Muscle of arm (tissue), 12 donors: ENCODE results near the gene DAD1. TPM values are rescaled to one million over a fixed set of nuclear protein-coding genes. Genes with fewer than 3 reads are reported as not detected.

ENCODE experiments used
- DNase-seq: peaks from one replicate; pipeline ENCODE4 v3.0.0-alpha.2; 2013
- polyA plus RNA-seq, 12 donors: library from polyadenylated mRNA; unstranded; fragments of 120-200 nt; gene quantifications; one replicate each; pipeline ENCODE4 v1.2.1, GENCODE V29; 2013; ENCODE audit not compliant: insufficient read length in 12 of 12

Gene DAD1
- polyA plus RNA-seq, 12 donors: 116 to 191 (median 140) TPM; not detected in 1

DNA sequence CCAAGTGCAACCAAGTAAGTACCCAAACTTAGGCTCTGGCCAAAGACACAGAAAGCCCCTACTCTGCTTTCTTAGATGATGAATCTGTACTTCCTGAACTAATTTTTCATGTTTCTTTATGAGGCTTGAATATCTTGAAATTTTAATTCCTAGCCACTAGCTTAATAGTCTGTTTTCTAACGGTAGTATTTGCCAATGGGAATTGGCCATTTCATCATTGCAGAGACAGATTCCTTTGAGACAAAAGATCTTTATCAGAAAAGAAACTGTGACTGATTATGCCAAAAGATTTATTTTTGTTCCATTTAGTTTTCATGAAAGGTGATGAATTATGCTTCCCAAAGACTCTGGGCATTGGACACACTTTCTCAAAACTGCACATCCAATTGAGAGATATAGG, 48.7 kb downstream of the DAD1 start:
- no peak for DNase-seq

DNA sequence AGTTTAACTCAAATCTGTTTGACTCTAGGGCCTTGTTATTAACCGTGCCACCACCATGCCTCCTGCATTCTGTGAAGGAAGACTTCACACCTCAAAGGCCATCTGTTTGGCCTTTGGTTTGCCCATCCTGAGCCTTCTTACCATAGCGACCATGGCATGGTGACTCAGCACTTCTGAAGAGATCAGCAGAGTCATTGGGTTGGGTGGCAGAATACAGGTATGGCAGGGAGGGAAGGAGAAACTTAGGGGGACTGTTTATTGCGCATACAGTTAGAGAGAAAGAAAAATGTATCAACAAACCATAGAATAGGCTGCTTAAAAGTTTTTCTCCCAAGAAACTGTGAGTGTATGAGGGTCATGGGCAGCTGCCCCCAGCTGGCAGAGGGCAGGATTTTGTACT, 49.2 kb downstream of the DAD1 start:
- DNase-seq: no peak

DNA sequence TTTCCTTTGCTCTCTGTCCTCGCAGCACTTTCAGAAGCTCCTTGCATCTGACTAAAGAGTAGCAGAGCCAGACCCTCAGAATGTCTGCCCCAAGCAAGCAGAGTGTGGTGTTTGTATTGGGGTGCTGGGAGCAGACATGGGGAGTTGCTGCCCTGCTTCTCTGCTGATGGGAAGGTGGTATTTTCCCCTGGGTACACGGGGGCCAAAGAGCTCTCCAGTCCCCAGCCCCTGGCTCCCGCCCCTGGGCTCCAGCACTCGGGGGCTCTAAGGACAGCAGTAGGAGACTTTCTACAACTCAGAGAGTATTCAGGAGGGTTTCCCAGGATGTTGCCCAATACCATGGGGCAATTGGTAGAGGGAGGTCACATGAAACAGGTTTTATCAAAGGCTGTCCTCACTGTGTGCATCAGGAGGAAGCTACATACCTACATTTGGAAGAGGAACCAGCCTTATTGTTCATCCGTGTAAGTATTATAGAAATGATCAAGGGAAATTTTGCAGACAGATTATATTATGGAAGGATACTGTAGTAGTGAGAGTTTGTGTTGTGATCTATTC, 50.3 kb downstream of the DAD1 start:
- no peak for DNase-seq

DNA sequence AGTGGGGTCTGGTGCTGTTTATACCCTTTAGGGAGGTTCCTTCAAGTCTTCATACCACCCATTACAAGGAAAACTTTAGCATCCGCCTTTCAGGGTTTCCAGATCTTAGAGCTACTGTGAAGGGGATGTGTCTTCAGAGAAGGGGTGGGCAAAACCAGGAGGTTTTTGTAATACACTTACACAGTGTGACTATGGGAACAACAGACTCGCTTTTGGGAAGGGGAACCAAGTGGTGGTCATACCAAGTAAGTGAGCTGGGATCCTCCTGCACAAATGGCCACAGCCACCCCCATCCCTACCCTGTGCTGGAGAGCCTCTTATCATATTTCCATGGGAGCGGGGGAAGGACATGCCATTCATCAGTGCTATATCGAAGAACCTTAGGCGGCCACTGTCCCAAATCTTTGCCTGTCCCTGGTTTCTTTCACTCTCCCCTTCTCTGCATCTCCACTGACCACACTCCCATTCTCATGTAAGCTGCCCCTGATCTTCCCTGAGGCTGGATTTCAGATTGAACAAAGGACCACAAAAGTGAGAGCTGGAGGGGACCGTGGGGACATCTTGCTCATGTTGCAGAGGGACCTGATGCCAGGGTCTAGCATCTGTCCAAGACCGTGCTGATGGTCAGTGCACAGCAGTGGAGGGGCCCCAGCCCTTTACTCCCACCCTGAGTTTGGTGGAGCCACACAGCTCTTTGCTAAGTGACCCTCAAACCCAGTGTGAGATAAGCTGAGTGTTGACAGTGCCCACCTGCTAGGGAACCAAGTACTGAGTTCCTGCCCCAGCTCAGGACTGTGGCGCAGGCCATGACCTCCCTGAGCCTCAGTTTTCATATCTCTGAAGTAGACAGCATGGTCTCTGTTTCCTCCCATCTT, 51.4 kb downstream of the DAD1 start:
- no peak for DNase-seq

DNA sequence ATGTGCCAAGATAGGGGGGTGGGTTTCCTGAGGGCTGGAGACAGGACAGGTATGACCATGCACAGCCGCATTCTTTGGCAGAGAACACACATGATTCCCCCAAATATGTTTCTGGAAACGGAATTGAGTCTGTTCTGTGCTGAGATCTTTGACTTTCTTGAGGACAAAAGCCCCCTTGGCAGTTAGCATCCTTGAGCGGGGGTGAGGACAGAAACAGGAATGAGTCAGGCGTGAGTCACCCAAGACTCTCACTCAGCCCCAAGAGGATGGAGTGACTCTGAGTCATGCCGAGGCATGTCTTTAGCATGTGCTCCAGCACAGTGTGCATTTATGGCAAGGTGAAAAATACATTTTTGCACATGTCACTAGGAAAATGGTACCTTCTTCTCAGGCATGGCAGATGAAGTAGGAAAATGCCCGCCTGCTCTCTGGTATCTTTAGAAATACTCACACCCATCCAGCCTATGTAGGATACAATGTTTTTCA, 52.1 kb downstream of the DAD1 start:
- DNase-seq: no peak

DNA sequence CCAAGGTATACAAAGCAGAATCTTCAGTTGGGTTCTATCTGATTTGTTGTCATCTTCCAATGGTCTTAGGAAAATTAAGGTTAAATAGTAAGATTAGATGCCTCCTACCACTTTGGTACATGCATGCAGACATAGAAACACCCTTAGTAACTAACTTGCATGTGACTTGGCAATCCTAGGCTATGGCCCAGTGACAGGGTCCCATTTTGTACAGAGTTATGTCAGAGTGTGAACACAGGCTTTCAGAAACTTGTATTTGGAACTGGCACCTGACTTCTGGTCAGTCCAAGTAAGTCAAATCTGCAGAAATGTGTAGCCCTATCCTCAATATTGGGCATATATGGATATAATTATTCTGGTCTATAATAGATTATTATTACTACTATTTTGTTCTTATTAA, 53.1 kb downstream of the DAD1 start:
- no peak for DNase-seq

DNA sequence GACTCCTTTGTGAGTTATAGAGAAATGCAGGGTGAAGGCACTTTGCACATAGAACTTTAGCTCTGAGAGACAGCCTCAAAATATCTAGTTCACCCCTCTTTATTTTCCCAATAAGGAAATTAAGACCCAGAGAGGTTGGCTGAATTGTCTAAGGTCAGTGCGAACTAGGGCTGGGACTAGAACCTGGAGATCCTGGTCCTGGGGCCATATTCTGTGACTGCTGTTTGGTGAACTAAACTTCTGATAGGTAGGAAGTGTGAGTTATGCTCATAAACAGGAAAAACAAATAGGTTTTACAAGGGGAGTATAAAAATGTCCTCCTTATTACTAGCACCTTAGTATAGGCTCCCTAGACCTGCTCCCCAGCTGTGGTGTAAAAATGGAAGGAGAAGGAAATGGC, 53.9 kb downstream of the DAD1 start:
- no peak for DNase-seq

DNA sequence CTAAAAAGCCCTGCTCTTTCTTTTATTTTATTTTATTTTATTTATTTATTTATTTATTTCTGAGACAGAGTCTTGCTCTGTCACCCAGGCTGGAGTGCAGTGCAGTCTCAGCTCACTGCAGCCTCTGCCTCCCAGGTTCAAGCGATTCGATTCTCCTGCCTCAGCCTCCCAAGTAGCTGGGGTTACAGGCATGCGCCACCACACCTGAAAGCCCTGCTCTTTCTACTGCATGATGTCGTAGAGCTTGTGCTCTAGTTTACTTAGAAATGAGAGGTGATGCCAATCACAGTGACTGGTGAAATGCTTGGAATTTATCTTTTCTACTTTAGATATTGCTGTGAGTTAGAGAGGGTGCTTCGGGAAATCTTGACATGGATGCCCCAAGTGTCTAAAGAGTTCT, 54.5 kb downstream of the DAD1 start:
- DNase-seq: no peak

DNA sequence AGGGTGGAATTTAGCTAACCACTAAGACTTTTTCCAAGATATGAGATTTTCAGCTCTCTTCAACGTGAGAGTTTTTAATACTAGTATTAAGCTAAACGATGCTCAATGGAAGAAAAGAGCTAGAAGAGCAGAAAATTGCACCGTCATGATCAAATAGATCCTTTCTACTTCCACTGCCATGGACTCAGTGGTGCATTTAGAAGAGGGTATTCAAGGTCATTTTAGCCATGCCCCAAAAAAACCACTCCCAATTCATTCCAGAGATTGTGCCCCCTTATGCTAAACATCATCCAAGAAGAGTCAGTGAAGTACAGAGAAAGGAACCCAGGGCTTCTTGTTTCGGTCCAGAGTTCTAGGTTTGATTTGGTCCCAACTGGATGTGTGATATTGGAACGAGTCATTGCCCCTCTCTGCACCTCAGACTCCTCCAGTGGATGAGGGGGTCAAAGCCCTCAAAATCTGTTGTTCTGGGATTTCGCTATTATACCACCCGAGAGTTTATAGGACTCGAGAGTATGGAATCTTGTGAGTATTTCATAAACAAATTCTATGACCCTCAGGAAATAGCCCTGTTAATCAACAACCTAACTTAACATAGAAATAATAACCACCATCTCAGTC, 55.2 kb downstream of the DAD1 start:
- no peak for DNase-seq

DNA sequence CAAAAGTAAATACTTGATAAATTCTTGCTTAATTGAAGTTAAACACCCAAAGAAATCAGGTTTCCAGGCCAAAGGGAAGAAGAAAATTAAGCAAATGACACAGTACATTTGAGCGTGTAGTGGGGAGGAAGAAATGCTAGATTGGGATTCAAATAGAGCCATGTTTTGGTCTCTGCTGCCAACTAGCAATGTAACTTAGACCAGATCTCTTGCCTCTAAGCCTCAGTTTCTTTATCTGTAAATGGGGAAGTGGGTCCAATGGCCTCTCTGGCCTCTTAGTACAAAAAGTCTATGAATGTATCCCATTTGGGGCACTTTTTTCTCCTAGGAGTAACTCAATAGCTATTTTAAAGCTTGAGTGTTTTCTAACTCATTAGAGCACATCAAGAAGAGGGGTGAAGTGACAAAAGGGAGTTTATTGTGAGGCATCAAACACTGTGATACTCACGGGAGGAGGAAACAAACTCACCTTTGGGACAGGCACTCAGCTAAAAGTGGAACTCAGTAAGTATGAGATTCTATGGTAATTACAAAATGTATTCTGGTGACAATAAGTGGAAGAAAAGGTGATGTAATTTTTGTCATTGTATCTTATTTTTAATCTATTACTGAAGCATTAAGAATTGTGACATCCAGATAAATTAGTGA, 55.8 kb downstream of the DAD1 start:
- no peak for DNase-seq

DNA sequence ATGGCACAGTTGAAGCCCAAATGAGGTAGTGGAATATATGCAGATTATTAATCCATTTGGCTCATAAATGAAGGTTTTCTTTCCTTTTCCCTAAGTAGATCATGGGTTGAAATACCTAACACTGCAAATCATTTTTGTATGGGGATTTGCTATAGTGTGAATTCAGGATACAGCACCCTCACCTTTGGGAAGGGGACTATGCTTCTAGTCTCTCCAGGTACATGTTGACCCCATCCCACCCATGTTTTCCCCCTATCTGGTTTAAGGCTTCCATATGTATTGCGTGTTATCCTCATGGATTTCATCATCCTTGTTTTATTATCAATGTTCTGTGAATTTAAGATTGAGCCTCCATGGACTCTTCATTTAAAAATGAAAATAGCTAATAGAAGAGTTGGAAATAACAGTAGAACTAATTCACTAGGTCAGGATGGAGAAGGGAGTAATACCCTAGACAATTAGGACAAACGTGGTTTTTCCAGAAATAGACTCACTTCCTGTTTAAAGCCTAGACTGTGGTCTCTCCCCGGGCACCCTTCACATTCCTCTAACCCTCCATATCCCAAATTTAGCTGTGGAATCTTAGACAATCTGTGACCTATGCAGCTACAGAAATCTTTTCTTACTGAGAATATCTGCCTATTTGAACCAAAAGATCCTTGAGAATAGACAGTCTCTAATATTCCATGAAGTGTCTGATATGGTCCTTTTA, 56.5 kb downstream of the DAD1 start:
- no peak for DNase-seq

DNA sequence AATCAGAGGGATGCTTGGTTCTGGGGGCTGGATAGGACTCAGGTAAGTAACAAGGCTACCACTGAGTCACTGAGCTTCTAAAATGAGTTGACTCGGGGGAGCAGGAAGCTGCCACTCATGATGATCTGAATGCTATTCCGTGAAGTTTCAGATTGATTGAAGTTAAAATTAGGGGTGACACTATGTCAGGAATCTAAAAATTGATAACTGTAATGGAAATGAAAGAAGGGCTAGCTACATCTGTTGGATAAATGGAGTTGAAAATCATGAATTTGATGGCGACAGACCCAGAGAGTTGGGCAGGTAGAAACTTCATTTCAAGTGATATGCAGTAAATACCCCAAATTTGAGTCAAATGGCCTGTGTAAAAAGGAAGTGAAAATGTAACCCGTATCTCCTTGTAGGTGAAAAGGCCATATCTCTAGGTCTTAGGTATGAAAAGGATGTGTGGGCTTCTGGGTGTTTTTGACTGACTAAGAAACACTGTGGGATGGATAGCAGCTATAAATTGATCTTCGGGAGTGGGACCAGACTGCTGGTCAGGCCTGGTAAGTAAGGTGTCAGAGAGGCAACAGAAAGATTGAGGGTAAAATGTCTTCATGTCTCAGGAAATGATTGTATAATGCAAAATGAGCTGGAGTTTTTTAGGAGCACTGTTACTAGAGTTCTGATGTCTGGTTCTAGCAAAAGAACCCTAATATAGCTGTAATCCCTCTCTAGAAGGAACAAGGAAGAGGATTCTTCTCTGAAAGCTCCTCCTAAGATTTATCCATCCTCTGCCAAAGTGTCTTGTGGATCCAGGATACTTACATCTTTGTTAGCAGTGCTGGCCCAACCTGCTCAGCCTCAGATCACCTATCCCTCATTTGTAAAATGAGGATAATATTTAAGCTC, 57.3 kb downstream of the DAD1 start:
- DNase-seq: no peak

DNA sequence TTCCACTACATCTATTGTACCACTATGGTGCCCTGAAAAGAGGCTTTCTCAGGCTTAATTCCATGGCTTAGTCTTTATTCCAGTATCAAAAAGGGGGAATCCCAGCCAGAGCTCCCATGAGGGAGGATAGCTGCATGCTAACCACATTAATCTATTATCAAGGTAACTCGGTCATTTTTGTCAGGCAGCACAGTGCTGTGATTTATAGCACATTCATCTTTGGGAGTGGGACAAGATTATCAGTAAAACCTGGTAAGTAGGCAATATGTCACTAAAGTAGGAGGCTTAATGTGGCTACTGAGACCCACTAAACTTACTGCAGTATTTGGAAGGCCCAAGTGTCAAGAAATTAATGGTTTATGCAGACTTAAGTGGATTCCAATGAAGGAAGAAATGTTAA, 58.9 kb downstream of the DAD1 start:
- no peak for DNase-seq

DNA sequence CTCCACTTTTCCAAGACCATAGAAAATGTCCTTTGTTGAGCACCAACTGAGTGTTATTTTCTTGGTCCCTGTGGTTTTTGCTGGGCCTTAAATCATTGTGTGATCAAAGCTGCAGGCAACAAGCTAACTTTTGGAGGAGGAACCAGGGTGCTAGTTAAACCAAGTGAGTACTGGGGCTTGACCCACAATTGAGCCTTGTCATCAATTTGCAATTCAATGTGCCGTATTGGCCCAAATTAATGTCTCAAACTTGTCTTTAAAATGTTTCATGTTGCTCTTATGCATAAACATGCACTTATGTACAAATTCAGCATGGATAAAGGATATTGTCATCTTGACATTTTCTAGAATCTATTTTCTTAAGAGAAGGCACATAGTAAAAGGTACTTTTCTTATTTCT, 62.3 kb downstream of the DAD1 start:
- no peak for DNase-seq

DNA sequence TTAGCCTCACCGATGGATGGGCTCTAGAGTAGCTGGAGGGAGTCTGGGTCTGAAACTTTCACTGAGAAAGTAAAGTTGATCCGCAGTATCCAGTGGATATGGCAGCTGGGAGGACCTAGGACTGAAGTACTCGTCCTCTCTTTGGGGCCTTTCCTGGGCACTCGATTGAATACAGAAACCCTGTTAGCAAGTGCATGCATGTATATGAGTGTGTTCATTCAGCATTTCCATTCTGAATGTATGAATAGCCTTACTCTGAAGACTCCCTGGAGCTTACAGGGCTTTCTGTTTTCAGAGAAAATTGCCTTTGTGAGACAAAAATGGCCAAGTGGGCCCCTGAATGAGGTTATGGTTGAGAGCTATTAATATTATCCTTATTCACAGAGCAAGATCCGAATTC, 62.8 kb downstream of the DAD1 start:
- no peak for DNase-seq

DNA sequence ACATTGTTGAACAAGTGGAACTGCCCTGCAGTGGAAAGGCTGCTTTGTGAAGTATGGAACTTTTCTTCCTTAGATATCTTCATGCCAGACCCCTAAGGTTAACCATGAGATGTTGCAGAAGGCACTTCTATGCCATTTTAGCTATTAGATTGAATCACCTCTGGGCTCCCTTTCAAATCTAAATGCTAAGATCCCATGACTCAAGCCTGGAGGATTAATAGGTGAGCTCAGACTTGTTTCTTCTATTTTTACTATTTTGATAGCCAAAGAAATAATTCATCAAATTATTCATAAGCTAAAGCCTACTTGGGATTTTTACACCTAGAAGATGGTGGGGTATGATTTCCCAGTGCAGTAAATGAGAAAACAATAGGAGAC, 64.3 kb downstream of the DAD1 start:
- DNase-seq: no peak

DNA sequence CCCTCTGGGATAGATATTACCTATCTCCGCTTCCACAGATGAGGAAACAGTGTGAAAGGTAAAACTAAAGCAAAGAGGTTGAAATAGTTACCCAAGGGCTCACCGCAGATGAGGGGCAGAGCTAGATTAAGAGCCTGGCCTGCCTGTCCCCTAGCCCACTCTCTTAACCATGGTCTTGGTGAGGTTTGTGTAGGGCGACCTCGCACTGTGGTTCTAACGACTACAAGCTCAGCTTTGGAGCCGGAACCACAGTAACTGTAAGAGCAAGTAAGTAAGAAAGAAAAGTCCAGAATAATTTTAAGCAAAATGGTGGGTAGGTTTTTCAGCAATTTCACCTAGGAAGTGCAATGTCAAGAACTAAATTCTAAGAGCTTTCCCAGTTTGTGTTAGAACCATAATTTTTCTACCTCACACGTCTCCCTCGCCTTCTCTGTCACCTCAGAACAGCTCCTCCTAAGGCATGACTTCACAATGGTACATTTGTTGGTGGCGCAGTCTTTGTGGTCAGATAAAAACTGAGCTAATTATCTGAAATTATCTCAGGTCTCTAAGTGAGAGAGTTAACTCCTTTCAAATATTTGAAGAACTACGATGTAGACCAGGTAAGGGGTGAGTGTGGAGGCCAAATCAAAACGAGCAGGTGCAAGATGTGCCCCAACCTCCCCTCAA, 64.8 kb downstream of the DAD1 start:
- DNase-seq: no peak

DNA sequence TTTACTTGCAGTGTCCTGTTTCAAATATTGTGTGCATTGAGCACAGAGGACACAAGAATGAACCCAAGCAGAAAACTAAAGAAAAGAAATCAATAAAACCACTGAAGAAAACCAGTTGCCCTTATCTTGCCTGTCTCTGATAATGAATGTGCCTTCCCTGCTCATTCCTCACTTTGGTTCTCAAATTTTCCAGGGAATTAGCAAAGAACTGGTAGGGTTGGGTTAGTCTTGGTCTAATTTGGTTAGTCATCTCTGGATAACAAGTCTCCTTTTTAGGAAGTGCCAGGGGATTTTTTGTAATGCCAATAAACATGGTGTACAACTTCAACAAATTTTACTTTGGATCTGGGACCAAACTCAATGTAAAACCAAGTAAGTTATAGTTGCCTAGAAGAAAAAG, 65.7 kb downstream of the DAD1 start:
- DNase-seq: no peak

DNA sequence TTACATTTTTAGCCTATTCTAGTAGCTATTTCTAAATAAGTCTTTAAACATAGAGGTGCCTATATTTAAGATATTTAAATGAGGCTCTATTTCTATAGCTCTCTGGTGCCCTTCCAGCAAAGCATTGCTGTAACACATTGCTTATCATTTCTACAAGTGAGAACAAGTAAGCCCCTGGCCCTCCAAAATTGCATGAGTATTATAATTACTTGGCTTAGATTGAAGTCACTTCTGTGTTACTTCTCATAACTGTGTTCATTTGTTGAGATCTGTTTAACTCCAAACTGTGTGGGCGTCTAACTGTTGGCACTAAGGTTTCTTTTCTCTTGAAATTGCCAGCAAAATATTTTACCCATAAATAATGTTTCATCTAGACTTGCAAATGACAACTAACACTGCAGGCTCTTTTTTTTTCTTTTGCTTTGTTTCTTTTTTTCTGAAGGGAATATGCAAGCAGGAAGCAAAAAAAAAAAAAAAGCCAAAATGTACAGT, 66.5 kb downstream of the DAD1 start:
- no peak for DNase-seq
